GM18907 (cell line): ENCODE data around the gene MCF2L2.

Experiments
- ATAC-seq: cut with Tn5 transposase; IDR thresholded peaks from one replicate; pipeline ENCODE4 v1.9.1; 2021; ENCODE audit warnings: mild to moderate bottlenecking, moderate library complexity; ENCODE audit not compliant: unreplicated experiment

Gene MCF2L2

GRCh38 chr3:183151086-183151485 is 277.3 kb downstream of the MCF2L2 start:
- ATAC-seq = no peak

GRCh38 chr3:183149915-183150750 is 278.3 kb downstream of the MCF2L2 start:
- ATAC-seq = no peak

- ATAC-seq = no peak
Observed at GRCh38 chr3:183148056-183148455, 280.4 kb downstream of the MCF2L2 start.

DNA sequence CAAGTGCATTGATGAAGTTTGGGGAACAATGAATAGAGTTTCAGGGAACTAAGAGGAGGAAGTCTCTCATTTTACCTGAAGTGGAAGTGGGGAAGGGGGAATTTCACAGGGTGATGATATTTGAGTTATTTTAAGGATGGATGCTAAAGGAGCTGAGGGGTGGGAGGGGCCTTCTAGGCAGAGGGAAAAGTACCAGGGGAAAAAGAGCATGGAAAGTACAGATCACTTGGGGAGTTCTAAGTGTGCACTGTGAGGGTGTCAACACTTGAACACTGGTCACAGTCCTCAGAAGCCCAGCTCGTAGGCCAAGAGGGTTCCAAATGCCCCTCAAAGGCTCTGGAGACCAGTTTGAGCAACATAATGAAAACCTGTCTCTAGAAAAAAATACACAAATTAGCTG is 284.1 kb downstream of the MCF2L2 start:
- ATAC-seq = no peak

- ATAC-seq = no peak
Observed at GRCh38 chr3:183142199-183142598, 286.2 kb downstream of the MCF2L2 start.

- ATAC-seq = no peak
Observed at GRCh38 chr3:183134844-183135243, 293.6 kb downstream of the MCF2L2 start.

- no peak for ATAC-seq
Observed at GRCh38 chr3:183132409-183132808, 296.0 kb downstream of the MCF2L2 start.

DNA sequence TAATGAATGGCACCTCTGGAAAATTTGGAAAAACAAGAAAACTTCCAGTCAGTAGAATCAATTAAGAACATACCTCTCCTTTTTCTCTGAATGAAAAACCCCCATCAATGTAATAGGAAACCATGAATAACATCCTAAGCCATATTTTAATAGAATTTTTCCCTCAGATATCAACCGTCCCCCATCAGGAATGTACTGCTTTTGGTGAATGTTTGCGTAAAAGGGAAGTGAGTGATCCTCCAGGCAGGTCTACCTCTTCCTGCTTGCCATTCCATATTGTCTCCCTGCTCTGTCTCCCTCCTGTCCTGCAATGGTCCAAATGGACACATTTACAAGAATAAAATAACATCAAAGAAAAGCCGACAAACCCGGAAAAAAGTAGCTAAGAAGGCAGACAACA is 296.7 kb downstream of the MCF2L2 start:
- no peak for ATAC-seq

DNA sequence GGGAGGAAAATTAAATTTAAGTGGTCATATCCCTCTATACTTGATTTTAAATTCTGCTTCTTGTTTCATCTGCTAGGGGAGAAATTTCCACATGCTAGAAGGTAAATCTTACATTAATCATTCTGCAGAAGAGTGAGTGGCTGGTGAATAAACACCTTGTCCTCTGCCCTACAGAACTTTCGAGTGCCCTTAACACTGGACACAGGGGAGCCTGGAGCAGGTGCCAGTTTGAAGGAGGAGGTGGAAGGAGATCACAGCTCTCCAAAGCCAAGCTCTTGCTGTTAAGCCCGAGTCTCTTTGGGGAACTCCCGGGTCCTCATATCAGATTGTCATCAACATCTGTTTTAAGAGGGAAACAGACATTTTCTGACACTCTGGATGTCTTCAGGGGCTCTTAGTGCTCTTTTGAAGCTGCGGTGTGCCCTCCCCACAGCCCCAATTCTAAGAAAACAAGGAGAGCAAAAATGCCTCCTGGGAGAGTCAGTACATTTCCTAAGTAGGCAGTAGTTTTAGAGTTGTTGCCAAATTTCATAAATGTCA is 297.2 kb downstream of the MCF2L2 start:
- ATAC-seq = no peak

GRCh38 chr3:183129243-183129642 is 299.2 kb downstream of the MCF2L2 start:
- no peak for ATAC-seq

GRCh38 chr3:183128709-183129108 is 299.7 kb downstream of the MCF2L2 start:
- no peak for ATAC-seq
